22Rv1 (cell line): Measurements from ENCODE around the gene ZNF695.

Experiments
- H3K27ac ChIP-seq: fragments of 450-650 bp; 2 replicates; pipeline ENCODE4 v1.5.1; 2017
- CTCF ChIP-seq: fragments of 450-650 bp; IDR thresholded peaks from 2 replicates; pipeline ENCODE4 v1.5.1; 2017; ENCODE audit warnings: mild to moderate bottlenecking
- ZFX ChIP-seq: fragments of 450-650 bp; IDR thresholded peaks from 2 replicates; pipeline ENCODE4 v1.6.1; 2017; ENCODE audit warnings: antibody characterized with exemption, borderline replicate concordance

ZNF695 gene

GRCh38 chr1:246978785-246979184 is 29.1 kb downstream of the ZNF695 start:
- H3K27ac ChIP-seq, result no peak overlapping the region
- no peak for TF ChIP-seq ZFX
- TF ChIP-seq CTCF, result no peak

- TF ChIP-seq CTCF (no peak), ZFX (no peak)
- no peak overlapping the region for H3K27ac ChIP-seq
Measured at GRCh38 chr1:246978281-246978680, 29.6 kb downstream of the ZNF695 start.

- H3K27ac ChIP-seq, result no peak overlapping the region
- TF ChIP-seq ZFX (no peak), CTCF (no peak)
Measured at GRCh38 chr1:246971969-246972368, 35.9 kb downstream of the ZNF695 start.

GRCh38 chr1:246971090-246971721 is 36.7 kb downstream of the ZNF695 start:
- TF ChIP-seq ZFX, result no peak
- TF ChIP-seq CTCF, result peak; percentile 93
- no peak overlapping the region for H3K27ac ChIP-seq

- no peak overlapping the region for H3K27ac ChIP-seq
- TF ChIP-seq CTCF (no peak), ZFX (no peak)
Measured at GRCh38 chr1:246969621-246970020, 38.2 kb downstream of the ZNF695 start.

GRCh38 chr1:246966502-246966901 is 41.4 kb downstream of the ZNF695 start:
- no peak overlapping the region for H3K27ac ChIP-seq
- no peak for TF ChIP-seq ZFX
- no peak for TF ChIP-seq CTCF

GRCh38 chr1:246959944-246960693 is 47.7 kb downstream of the ZNF695 start:
- TF ChIP-seq CTCF (no peak), ZFX (no peak)

More at GRCh38 chr1:246959944-246960693, 47.7 kb downstream of the ZNF695 start:
- no peak overlapping the region for H3K27ac ChIP-seq
